Measurements from ENCODE around the gene NPRL2.

The NPRL2 gene

GRCh38 chr3:50364573-50365079, 14.1 kb upstream of the NPRL2 start:
- Histone ChIP-seq H3K9me3 (ENCODE audit: control insufficient read depth, insufficient read depth, low read length) (no peaks in the 10 kb centered on the region), H3K4me1 (ENCODE audit: insufficient read depth, low read length) (peaks cover 3% of the 10 kb centered on the region; the same call in 1 of the 2 replicates), H3K36me3 (ENCODE audit: insufficient read depth, low read length) (no peaks in the 10 kb centered on the region), H3K9ac (ENCODE audit: low read depth, low read length) (peak overlapping the region; percentile 44)

GRCh38 chr3:50359760-50360110, 9.2 kb upstream of the NPRL2 start:
- Histone ChIP-seq H3K9ac (ENCODE audit: low read depth, low read length) (peak overlapping the region; percentile 35; the same call in 1 of the 2 replicates), H3K36me3 (ENCODE audit: insufficient read depth, low read length) (0 out of 2 replicates have a peak, but pooled peaks cover 2% of the 10 kb centered on the region), H3K9me3 (ENCODE audit: control insufficient read depth, insufficient read depth, low read length) (no peaks in the 10 kb centered on the region), H3K4me1 (ENCODE audit: insufficient read depth, low read length) (peaks cover 18% of the 10 kb centered on the region; the same call in 1 of the 2 replicates)

GRCh38 chr3:50358911-50359759, 8.6 kb upstream of the NPRL2 start, which contains the start of gene TMEM115:
TSS of gene TMEM115 (minus strand) at chr3:50359521. CDS start at chr3:50359063, 458 bp downstream.
- Histone ChIP-seq H3K9ac (ENCODE audit: low read depth, low read length) (peak within 1 kb of the TSS; percentile 83), H3K36me3 (ENCODE audit: insufficient read depth, low read length) (0 out of 2 replicates have a peak, but pooled peaks cover 2% of the 10 kb centered on the region), H3K4me1 (ENCODE audit: insufficient read depth, low read length) (peaks cover 15% of the 10 kb centered on the region; the same call in 1 of the 2 replicates), H3K9me3 (ENCODE audit: control insufficient read depth, insufficient read depth, low read length) (no peaks in the 10 kb centered on the region)

GRCh38 chr3:50358355-50358910, 7.9 kb upstream of the NPRL2 start:
- Histone ChIP-seq H3K36me3 (ENCODE audit: insufficient read depth, low read length) (0 out of 2 replicates have a peak, but pooled peaks cover 2% of the 10 kb centered on the region), H3K9ac (ENCODE audit: low read depth, low read length) (peak overlapping the region; percentile 83), H3K9me3 (ENCODE audit: control insufficient read depth, insufficient read depth, low read length) (no peaks in the 10 kb centered on the region), H3K4me1 (ENCODE audit: insufficient read depth, low read length) (peaks cover 15% of the 10 kb centered on the region; the same call in 1 of the 2 replicates)

- H3K9ac ChIP-seq (ENCODE audit: low read depth, low read length): no peak overlapping the region
- H3K36me3 ChIP-seq (ENCODE audit: insufficient read depth, low read length): 0 out of 2 replicates have a peak, but pooled peaks cover 2% of the 10 kb centered on the region
- no peaks in the 10 kb centered on the region for H3K9me3 ChIP-seq (ENCODE audit: control insufficient read depth, insufficient read depth, low read length)
Measured at GRCh38 chr3:50357481-50357880, 6.9 kb upstream of the NPRL2 start.

GRCh38 chr3:50356553-50356952, 6.0 kb upstream of the NPRL2 start:
- Histone ChIP-seq H3K9ac (ENCODE audit: low read depth, low read length) (no peak overlapping the region), H3K4me1 (ENCODE audit: insufficient read depth, low read length) (peaks cover 15% of the 10 kb centered on the region; the same call in 1 of the 2 replicates), H3K9me3 (ENCODE audit: control insufficient read depth, insufficient read depth, low read length) (no peaks in the 10 kb centered on the region), H3K36me3 (ENCODE audit: insufficient read depth, low read length) (0 out of 2 replicates have a peak, but pooled peaks cover 2% of the 10 kb centered on the region)

More at GRCh38 chr3:50357481-50357880, 6.9 kb upstream of the NPRL2 start:
- peaks cover 15% of the 10 kb centered on the region; the same call in 1 of the 2 replicates for H3K4me1 ChIP-seq (ENCODE audit: insufficient read depth, low read length)

GRCh38 chr3:50355829-50356552, 5.4 kb upstream of the NPRL2 start:
- Histone ChIP-seq H3K9ac (ENCODE audit: low read depth, low read length) (no peak overlapping the region), H3K4me1 (ENCODE audit: insufficient read depth, low read length) (peaks cover 15% of the 10 kb centered on the region; the same call in 1 of the 2 replicates), H3K9me3 (ENCODE audit: control insufficient read depth, insufficient read depth, low read length) (no peaks in the 10 kb centered on the region), H3K36me3 (ENCODE audit: insufficient read depth, low read length) (0 out of 2 replicates have a peak, but pooled peaks cover 2% of the 10 kb centered on the region)

- Histone ChIP-seq H3K36me3 (ENCODE audit: insufficient read depth, low read length) (0 out of 2 replicates have a peak, but pooled peaks cover 2% of the 10 kb centered on the region), H3K9me3 (ENCODE audit: control insufficient read depth, insufficient read depth, low read length) (no peaks in the 10 kb centered on the region), H3K9ac (ENCODE audit: low read depth, low read length) (no peak overlapping the region), H3K4me1 (ENCODE audit: insufficient read depth, low read length) (peaks cover 15% of the 10 kb centered on the region; the same call in 1 of the 2 replicates)
Measured at GRCh38 chr3:50354850-50355249, 4.3 kb upstream of the NPRL2 start.

- Histone ChIP-seq H3K36me3 (ENCODE audit: insufficient read depth, low read length) (0 out of 2 replicates have a peak, but pooled peaks cover 2% of the 10 kb centered on the region), H3K9ac (ENCODE audit: low read depth, low read length) (no peak overlapping the region)
Measured at GRCh38 chr3:50354186-50354764, 3.7 kb upstream of the NPRL2 start.

GRCh38 chr3:50353245-50354004, 2.9 kb upstream of the NPRL2 start:
- peaks cover 13% of the 10 kb centered on the region; the same call in 1 of the 2 replicates for H3K4me1 ChIP-seq (ENCODE audit: insufficient read depth, low read length)
- H3K36me3 ChIP-seq (ENCODE audit: insufficient read depth, low read length): 0 out of 2 replicates have a peak, but pooled peaks cover 2% of the 10 kb centered on the region
- no peaks in the 10 kb centered on the region for H3K9me3 ChIP-seq (ENCODE audit: control insufficient read depth, insufficient read depth, low read length)
- H3K9ac ChIP-seq (ENCODE audit: low read depth, low read length): no peak overlapping the region

More at GRCh38 chr3:50354186-50354764, 3.7 kb upstream of the NPRL2 start:
- H3K9me3 ChIP-seq (ENCODE audit: control insufficient read depth, insufficient read depth, low read length): no peaks in the 10 kb centered on the region
- peaks cover 15% of the 10 kb centered on the region; the same call in 1 of the 2 replicates for H3K4me1 ChIP-seq (ENCODE audit: insufficient read depth, low read length)

- Histone ChIP-seq H3K4me1 (ENCODE audit: insufficient read depth, low read length) (peaks cover 8% of the 10 kb centered on the region; the same call in 1 of the 2 replicates), H3K36me3 (ENCODE audit: insufficient read depth, low read length) (0 out of 2 replicates have a peak, but pooled peaks cover 2% of the 10 kb centered on the region), H3K9ac (ENCODE audit: low read depth, low read length) (no peak overlapping the region), H3K9me3 (ENCODE audit: control insufficient read depth, insufficient read depth, low read length) (no peaks in the 10 kb centered on the region)
Measured at GRCh38 chr3:50352781-50353180, 2.2 kb upstream of the NPRL2 start.

- peak overlapping the region; percentile 58; the same call in 1 of the 2 replicates for H3K9ac ChIP-seq (ENCODE audit: low read depth, low read length)
- H3K9me3 ChIP-seq (ENCODE audit: control insufficient read depth, insufficient read depth, low read length): no peaks in the 10 kb centered on the region
- H3K36me3 ChIP-seq (ENCODE audit: insufficient read depth, low read length): no peaks in the 10 kb centered on the region
- no peaks in the 10 kb centered on the region for H3K4me1 ChIP-seq (ENCODE audit: insufficient read depth, low read length)
Measured at GRCh38 chr3:50351323-50351697, 735 bp upstream of the NPRL2 start.

- Histone ChIP-seq H3K4me1 (ENCODE audit: insufficient read depth, low read length) (no peaks in the 10 kb centered on the region), H3K9me3 (ENCODE audit: control insufficient read depth, insufficient read depth, low read length) (no peaks in the 10 kb centered on the region), H3K9ac (ENCODE audit: low read depth, low read length) (peak overlapping the region; percentile 58), H3K36me3 (ENCODE audit: insufficient read depth, low read length) (no peaks in the 10 kb centered on the region)
Measured at GRCh38 chr3:50350213-50350526, 405 bp downstream of the NPRL2 start.

Measured in ES-I3 (cell line).